ENCODE measurements around the gene FAR2. TPM values are rescaled to one million over a fixed set of nuclear protein-coding genes. Genes with fewer than 3 reads are reported as not detected.

FAR2 gene
- total RNA-seq, 1 experiment from 2014 or later, result 8.2 TPM

Other genes starting within 250 kb of the FAR2 start
- gene ERGIC2, start 231.9 kb downstream of the FAR2 start, total RNA-seq (2014; rRNA removed; shearing (Covaris generic)), result 120 and 131 TPM in 2 replicates

Data from Daoy (cell line).